CD14-positive monocyte (primary cell): ENCODE results near the gene MPST. TPM values are rescaled to one million over a fixed set of nuclear protein-coding genes. Genes with fewer than 3 reads are reported as not detected.

Experiments
- DNase-seq, 3 donors: peaks; one replicate each; pipeline ENCODE4 v3.0.0-alpha.2; 2011 to 2022
- H2AFZ ChIP-seq: 2 replicates; pipeline ENCODE4 v1.6.0; 2012; ENCODE audit warnings: mild to moderate bottlenecking, low read depth, low read length, inconsistent platforms; ENCODE audit not compliant: insufficient read depth, poor library complexity, severe bottlenecking
- H3K27ac ChIP-seq, 2 donors: 1 replicate in 1 of 2; 2 replicates in 1 of 2; pipeline ENCODE4 v1.5.1; 2012 to 2013; ENCODE audit warnings: low read length in 2 of 2, control low read depth in 1 of 2, inconsistent platforms in 1 of 2, low read depth in 1 of 2, mild to moderate bottlenecking in 1 of 2
- H3K27me3 ChIP-seq, 2 donors: one replicate each; pipeline versions ENCODE4 v1.6.0 to v1.6.1; 2011 to 2013; ENCODE audit warnings: low read length in 2 of 2; ENCODE audit not compliant: control insufficient read depth in 2 of 2, insufficient read depth in 2 of 2
- H3K36me3 ChIP-seq, 2 donors: replicated peaks in 1 of 2; 1 replicate in 1 of 2; 2 replicates in 1 of 2; pipeline versions ENCODE4 v1.5.1 to v1.6.1; 2012 to 2013; ENCODE audit warnings: low read length in 2 of 2, control low read depth in 1 of 2, inconsistent platforms in 1 of 2, mild to moderate bottlenecking in 1 of 2; ENCODE audit not compliant: insufficient read depth in 2 of 2, control insufficient read depth in 1 of 2
- H3K4me1 ChIP-seq, 2 donors: 1 replicate in 1 of 2; 2 replicates in 1 of 2; pipeline versions ENCODE4 v1.5.1 to v1.6.1; 2012 to 2013; ENCODE audit warnings: low read length in 2 of 2, control low read depth in 1 of 2, inconsistent platforms in 1 of 2, mild to moderate bottlenecking in 1 of 2, moderate library complexity in 1 of 2; ENCODE audit not compliant: insufficient read depth in 2 of 2, control insufficient read depth in 1 of 2
- H3K4me2 ChIP-seq: replicated peaks from 2 replicates; pipeline ENCODE3; 2012; ENCODE audit warnings: low read length, moderate library complexity, mild to moderate bottlenecking; ENCODE audit not compliant: poor library complexity, severe bottlenecking; ENCODE audit errors: extremely low read depth
- H3K4me3 ChIP-seq, 3 experiments: fragments of 200-600 bp in 1 of 3; sonication (generic) in 1 of 3; replicated peaks in 1 of 3; 1 replicate in 2 of 3; 2 replicates in 1 of 3; pipeline ENCODE4 v1.5.1; 2011 to 2013; ENCODE audit warnings: low read length in 3 of 3, mild to moderate bottlenecking in 3 of 3, control low read depth in 2 of 3, low read depth in 2 of 3, inconsistent platforms in 1 of 3, moderate library complexity in 1 of 3
- H3K79me2 ChIP-seq: 2 replicates; pipeline ENCODE4 v1.6.0; 2012; ENCODE audit warnings: mild to moderate bottlenecking, control low read depth, inconsistent platforms, low read length, moderate library complexity; ENCODE audit not compliant: insufficient read depth
- H3K9ac ChIP-seq: 2 replicates; pipeline ENCODE4 v1.6.0; 2017; ENCODE audit warnings: low read length, mild to moderate bottlenecking; ENCODE audit not compliant: insufficient read depth, poor library complexity, severe bottlenecking
- H3K9me3 ChIP-seq, 2 donors: replicated peaks in 1 of 2; 1 replicate in 1 of 2; 2 replicates in 1 of 2; pipeline versions ENCODE4 v1.5.1 to v1.6.1; 2012 to 2013; ENCODE audit warnings: low read length in 2 of 2, control low read depth in 1 of 2; ENCODE audit not compliant: control insufficient read depth in 1 of 2, insufficient read depth in 1 of 2
- H4K20me1 ChIP-seq: 2 replicates; pipeline ENCODE4 v1.6.0; 2012; ENCODE audit warnings: mild to moderate bottlenecking, low read length, control low read depth, moderate library complexity; ENCODE audit not compliant: insufficient read depth
- H3K27ac Mint-ChIP-seq, 7 donors: one replicate each; pipeline ENCODE4 v1.8.0; 2020; ENCODE audit warnings: mild to moderate bottlenecking in 7 of 7, mixed read lengths in 7 of 7, moderate library complexity in 6 of 7, inconsistent platforms in 2 of 7
- H3K27me3 Mint-ChIP-seq, 3 donors: one replicate each; pipeline ENCODE4 v1.8.0; 2021 to 2022; ENCODE audit warnings: low read depth in 3 of 3, mild to moderate bottlenecking in 3 of 3, mixed read lengths in 3 of 3, moderate library complexity in 3 of 3, inconsistent platforms in 1 of 3
- H3K36me3 Mint-ChIP-seq, 2 donors: one replicate each; pipeline ENCODE4 v1.8.0; 2020; ENCODE audit warnings: mixed read lengths in 2 of 2, inconsistent platforms in 1 of 2, mild to moderate bottlenecking in 1 of 2
- H3K4me1 Mint-ChIP-seq: one replicate; pipeline ENCODE4 v1.8.0; 2020; ENCODE audit warnings: mild to moderate bottlenecking, mixed read lengths
- H3K4me3 Mint-ChIP-seq, 2 donors: one replicate each; pipeline ENCODE4 v1.8.0; 2020; ENCODE audit warnings: mild to moderate bottlenecking in 2 of 2, mixed read lengths in 2 of 2, moderate library complexity in 1 of 2
- H3K9me3 Mint-ChIP-seq, 7 donors: one replicate each; pipeline ENCODE4 v1.8.0; 2020 to 2022; ENCODE audit warnings: mixed read lengths in 7 of 7, mild to moderate bottlenecking in 6 of 7, moderate library complexity in 6 of 7, inconsistent platforms in 2 of 7
- WGBS: methylation state at CpG from one replicate; pipeline ENCODE4 v1.1.5; 2013; ENCODE audit warnings: missing lambda C conversion rate; ENCODE audit not compliant: insufficient coverage; 5-methylcytosine and 5-hydroxymethylcytosine counted together
- intact Hi-C, 2 donors: fragments of 100-400 bp; cut with micrococcal nuclease; formaldehyde crosslinking; loops; one replicate each; pipeline versions ENCODE4 v1.15.0 to v1.15.1; 2023
- polyA plus RNA-seq, 3 donors: library from polyadenylated mRNA; depleted of rRNA in 1 of 3; unstranded in 2 of 3; stranded (reverse) in 1 of 3; fragments of 300-500 nt in 2 of 3; fragments of >200 nt in 1 of 3; fragmentation: Illumina TruSeq in 2 of 3; gene quantifications; 1 replicate in 2 of 3; 2 replicates in 1 of 3; pipeline ENCODE4 v1.2.3, GENCODE V29; 2012 to 2021
- TF ChIP-seq, protein P1 (sequence below): fragments of 200-600 bp; IDR thresholded peaks from one replicate; pipeline ENCODE4 v1.8.0; 2022; ENCODE audit warnings: antibody characterized with exemption, mild to moderate bottlenecking

The MPST gene
- polyA plus RNA-seq, 3 donors = 27.9 to 53.7 (median 51.2) TPM

DNA sequence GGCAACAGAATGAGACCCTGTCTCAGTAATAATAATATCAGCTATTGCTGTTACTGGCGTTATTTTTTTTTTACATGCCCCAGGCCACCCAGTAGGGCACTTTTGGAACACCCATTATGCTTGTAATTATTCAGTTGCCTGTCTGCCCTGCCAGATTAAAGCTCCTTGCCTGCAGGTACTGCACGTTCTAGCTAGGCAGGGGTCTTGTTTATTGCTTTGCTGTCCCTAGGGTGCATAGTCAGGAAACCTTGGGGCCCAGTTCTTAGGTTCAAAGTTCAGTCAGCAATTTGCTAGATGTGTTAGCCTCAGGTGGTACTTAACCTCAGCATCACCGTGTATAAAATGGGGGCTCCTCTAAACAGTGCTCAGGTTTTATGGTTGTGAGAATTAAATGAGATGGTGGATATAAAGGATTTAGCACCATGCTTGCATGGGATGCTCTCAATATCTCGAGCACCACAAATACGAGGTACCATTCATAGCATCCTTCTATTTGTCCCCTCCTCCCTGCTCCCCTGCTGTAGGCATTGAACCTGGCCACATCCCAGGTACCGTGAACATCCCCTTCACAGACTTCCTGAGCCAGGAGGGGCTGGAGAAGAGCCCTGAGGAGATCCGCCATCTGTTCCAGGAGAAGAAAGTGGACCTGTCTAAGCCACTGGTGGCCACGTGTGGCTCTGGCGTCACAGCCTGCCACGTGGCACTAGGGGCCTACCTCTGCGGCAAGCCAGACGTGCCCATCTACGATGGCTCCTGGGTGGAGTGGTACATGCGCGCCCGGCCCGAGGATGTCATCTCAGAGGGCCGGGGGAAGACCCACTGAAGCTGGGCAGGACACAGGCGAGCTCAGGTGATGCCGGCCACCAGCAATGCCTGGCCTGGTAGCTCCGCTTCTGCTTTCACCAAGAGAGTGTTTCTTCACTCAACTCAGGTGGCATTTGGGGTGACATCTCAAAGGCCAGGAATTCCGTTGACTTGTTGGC is 9.4 kb downstream of the MPST start:
- TF ChIP-seq, protein P1, sequence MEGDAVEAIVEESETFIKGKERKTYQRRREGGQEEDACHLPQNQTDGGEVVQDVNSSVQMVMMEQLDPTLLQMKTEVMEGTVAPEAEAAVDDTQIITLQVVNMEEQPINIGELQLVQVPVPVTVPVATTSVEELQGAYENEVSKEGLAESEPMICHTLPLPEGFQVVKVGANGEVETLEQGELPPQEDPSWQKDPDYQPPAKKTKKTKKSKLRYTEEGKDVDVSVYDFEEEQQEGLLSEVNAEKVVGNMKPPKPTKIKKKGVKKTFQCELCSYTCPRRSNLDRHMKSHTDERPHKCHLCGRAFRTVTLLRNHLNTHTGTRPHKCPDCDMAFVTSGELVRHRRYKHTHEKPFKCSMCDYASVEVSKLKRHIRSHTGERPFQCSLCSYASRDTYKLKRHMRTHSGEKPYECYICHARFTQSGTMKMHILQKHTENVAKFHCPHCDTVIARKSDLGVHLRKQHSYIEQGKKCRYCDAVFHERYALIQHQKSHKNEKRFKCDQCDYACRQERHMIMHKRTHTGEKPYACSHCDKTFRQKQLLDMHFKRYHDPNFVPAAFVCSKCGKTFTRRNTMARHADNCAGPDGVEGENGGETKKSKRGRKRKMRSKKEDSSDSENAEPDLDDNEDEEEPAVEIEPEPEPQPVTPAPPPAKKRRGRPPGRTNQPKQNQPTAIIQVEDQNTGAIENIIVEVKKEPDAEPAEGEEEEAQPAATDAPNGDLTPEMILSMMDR = no peak
- peaks cover 36 to 55% of the 10 kb centered on the region in 2 donors for H3K36me3 Mint-ChIP-seq
- no peaks in the 10 kb centered on the region for H3K9me3 ChIP-seq
- DNase-seq = no peak
- no peak overlapping the region for H3K4me3 ChIP-seq
- H3K4me1 Mint-ChIP-seq = peaks cover 26% of the 10 kb centered on the region
- no peak overlapping the region for H2AFZ ChIP-seq
- no peaks in the 10 kb centered on the region for H3K27me3 ChIP-seq
- H3K4me2 ChIP-seq = no peak overlapping the region
- H3K4me1 ChIP-seq = peaks cover 21% of the 10 kb centered on the region in 2 donors
- WGBS = 97% methylated on average over 20 of the region's 22 CpGs
- H4K20me1 ChIP-seq = no peaks in the 10 kb centered on the region
- intact Hi-C loops = no loop called here
- H3K4me3 Mint-ChIP-seq = no peak overlapping the region
- peaks cover 31 to 61% of the 10 kb centered on the region in 2 donors for H3K36me3 ChIP-seq
- H3K9me3 Mint-ChIP-seq = peaks cover 0 to 3% (median 0%) of the 10 kb centered on the region in 7 donors
- H3K9ac ChIP-seq = no peak overlapping the region
- H3K79me2 ChIP-seq = no peaks in the 10 kb centered on the region
- no peak overlapping the region for H3K27ac ChIP-seq
- no peak overlapping the region for H3K27ac Mint-ChIP-seq
- peaks cover 0 to 7% (median 0%) of the 10 kb centered on the region in 3 donors for H3K27me3 Mint-ChIP-seq

DNA sequence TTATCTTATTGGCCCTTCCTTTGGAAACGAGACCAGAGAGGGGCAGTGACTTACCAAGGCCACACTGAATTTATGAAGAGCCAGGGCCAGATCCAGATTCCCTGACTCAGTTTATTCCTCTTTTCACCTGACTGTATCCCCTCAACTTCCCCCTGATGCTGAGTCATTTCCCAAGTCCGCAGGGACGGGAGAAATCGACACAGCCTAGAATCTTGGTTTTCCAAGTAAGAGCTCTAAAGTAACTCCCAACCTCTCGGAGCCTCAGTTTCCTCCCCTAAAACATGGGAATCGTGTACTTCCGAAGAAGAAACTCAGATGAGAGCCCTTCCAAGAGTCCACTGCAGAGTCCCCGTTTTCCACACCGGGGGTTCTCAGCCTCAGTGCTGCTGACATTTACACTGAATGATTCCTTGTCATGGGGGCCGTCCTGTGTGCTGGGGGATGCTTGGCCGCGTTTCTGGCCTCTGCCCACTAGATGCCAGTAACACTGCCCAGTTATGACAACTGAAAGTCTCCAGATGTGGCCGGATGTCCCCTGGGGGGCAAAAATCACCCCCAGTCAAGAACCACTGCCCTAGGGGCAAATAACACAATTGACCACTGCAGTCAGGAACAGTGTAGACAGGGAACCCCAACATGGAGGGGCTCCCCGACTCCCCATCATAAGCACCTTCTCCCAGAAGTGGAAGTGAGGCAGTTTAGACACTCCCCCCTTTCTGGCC is 11.2 kb downstream of the MPST start:
- no peak overlapping the region for H3K4me3 ChIP-seq
- Mint-ChIP-seq H3K4me1 (peaks cover 26% of the 10 kb centered on the region), H3K27me3 (peaks cover 0 to 7% (median under 1%) of the 10 kb centered on the region in 3 donors), H3K9me3 (peaks cover 0 to 3% (median 0%) of the 10 kb centered on the region in 7 donors), H3K4me3 (no peak overlapping the region), H3K27ac (peak overlapping the region in 1 of 7 donors; percentile 20), H3K36me3 (peaks cover 28 to 40% of the 10 kb centered on the region in 2 donors)
- intact Hi-C loops = no loop called here
- H3K4me1 ChIP-seq = peaks cover 21% of the 10 kb centered on the region in 2 donors
- no peak for DNase-seq
- H3K9ac ChIP-seq = no peak overlapping the region
- no peaks in the 10 kb centered on the region for H4K20me1 ChIP-seq
- H2AFZ ChIP-seq = no peak overlapping the region
- no peak overlapping the region for H3K27ac ChIP-seq
- WGBS = 73% methylated on average over 13 of the region's 14 CpGs
- H3K79me2 ChIP-seq = no peaks in the 10 kb centered on the region
- H3K9me3 ChIP-seq = no peaks in the 10 kb centered on the region
- H3K27me3 ChIP-seq = no peaks in the 10 kb centered on the region
- TF ChIP-seq, protein P1 = no peak
- peaks cover 23 to 45% of the 10 kb centered on the region in 2 donors for H3K36me3 ChIP-seq
- H3K4me2 ChIP-seq = no peak overlapping the region
